ENCODE measurements around the gene RFNG. TPM values are rescaled to one million over a fixed set of nuclear protein-coding genes. Genes with fewer than 3 reads are reported as not detected.

Gene RFNG
- total and polyA plus RNA-seq, 2 of the 13 experiments (the other 11 are each of a cell fraction or from before 2014, with no cell fraction given) = 61.4 to 64.0 TPM

DNA sequence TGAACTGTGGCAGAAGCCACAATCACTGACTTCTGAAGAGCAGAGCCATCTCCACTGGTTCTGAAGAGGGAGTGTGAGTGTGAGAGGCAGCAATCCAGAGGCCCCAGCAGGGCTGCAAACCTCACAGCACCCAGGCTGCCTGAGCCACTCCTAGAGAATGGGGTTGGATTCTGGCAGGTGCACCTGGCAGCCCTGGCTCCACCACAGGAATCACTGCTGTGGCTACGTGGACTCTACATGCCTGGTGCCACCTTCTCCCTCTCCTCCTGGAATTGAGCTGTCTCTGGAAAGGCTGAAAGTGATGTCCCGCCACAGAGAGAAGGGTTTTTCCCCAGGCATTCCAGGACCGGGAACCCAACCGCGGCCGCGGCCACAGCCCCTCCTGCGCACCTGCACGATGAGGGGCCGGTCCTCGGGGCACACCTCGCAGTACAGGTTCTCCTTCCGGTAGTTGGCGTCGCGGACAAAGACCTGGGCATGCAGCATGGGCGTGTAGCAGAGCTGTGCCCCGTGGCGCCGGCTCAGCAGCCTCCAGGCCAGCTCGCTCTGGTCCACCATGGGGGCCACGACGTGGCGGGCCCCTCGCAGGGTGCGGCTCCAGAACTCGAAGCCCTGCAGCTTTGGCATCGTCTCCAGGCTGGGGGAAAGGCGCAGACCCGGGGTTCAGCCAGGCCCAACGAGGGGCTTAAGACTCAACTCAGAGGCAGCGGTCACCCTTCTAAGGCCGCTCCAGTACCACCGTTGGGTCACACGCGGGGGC is 13.0 kb upstream of the RFNG start (continued):
- TF ChIP-seq, protein P1, sequence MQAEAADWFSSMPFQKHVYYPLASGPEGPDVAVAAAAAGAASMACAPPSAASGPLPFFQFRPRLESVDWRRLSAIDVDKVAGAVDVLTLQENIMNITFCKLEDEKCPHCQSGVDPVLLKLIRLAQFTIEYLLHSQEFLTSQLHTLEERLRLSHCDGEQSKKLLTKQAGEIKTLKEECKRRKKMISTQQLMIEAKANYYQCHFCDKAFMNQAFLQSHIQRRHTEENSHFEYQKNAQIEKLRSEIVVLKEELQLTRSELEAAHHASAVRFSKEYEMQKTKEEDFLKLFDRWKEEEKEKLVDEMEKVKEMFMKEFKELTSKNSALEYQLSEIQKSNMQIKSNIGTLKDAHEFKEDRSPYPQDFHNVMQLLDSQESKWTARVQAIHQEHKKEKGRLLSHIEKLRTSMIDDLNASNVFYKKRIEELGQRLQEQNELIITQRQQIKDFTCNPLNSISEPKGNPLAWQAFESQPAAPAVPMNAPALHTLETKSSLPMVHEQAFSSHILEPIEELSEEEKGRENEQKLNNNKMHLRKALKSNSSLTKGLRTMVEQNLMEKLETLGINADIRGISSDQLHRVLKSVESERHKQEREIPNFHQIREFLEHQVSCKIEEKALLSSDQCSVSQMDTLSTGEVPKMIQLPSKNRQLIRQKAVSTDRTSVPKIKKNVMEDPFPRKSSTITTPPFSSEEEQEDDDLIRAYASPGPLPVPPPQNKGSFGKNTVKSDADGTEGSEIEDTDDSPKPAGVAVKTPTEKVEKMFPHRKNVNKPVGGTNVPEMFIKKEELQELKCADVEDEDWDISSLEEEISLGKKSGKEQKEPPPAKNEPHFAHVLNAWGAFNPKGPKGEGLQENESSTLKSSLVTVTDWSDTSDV (CRISPR knock-in tag; IDR thresholded peaks at IDR 0.05) = no peak; the same call in 1 of the 2 replicates
- TF ChIP-seq ZNF614 (CRISPR knock-in tag; IDR thresholded peaks at IDR 0.05; ENCODE audit: borderline replicate concordance) (no peak), MEIS1 (CRISPR knock-in tag; IDR thresholded peaks at IDR 0.05; ENCODE audit: borderline replicate concordance) (no peak), XBP1 (CRISPR knock-in tag; IDR thresholded peaks at IDR 0.05) (no peak)
- TF ChIP-seq, protein P2, sequence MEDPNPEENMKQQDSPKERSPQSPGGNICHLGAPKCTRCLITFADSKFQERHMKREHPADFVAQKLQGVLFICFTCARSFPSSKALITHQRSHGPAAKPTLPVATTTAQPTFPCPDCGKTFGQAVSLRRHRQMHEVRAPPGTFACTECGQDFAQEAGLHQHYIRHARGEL (CRISPR knock-in tag; IDR thresholded peaks at IDR 0.05) = no peak
- TF ChIP-seq, protein P3, sequence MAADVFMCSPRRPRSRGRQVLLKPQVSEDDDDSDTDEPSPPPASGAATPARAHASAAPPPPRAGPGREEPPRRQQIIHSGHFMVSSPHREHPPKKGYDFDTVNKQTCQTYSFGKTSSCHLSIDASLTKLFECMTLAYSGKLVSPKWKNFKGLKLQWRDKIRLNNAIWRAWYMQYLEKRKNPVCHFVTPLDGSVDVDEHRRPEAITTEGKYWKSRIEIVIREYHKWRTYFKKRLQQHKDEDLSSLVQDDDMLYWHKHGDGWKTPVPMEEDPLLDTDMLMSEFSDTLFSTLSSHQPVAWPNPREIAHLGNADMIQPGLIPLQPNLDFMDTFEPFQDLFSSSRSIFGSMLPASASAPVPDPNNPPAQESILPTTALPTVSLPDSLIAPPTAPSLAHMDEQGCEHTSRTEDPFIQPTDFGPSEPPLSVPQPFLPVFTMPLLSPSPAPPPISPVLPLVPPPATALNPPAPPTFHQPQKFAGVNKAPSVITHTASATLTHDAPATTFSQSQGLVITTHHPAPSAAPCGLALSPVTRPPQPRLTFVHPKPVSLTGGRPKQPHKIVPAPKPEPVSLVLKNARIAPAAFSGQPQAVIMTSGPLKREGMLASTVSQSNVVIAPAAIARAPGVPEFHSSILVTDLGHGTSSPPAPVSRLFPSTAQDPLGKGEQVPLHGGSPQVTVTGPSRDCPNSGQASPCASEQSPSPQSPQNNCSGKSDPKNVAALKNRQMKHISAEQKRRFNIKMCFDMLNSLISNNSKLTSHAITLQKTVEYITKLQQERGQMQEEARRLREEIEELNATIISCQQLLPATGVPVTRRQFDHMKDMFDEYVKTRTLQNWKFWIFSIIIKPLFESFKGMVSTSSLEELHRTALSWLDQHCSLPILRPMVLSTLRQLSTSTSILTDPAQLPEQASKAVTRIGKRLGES (CRISPR knock-in tag; IDR thresholded peaks at IDR 0.05; ENCODE audit: borderline replicate concordance) = no peak
- TF ChIP-seq, protein P4, sequence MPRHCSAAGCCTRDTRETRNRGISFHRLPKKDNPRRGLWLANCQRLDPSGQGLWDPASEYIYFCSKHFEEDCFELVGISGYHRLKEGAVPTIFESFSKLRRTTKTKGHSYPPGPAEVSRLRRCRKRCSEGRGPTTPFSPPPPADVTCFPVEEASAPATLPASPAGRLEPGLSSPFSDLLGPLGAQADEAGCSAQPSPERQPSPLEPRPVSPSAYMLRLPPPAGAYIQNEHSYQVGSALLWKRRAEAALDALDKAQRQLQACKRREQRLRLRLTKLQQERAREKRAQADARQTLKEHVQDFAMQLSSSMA (CRISPR knock-in tag; IDR thresholded peaks at IDR 0.05) = peak; percentile 61; the same call in 1 of the 2 replicates
- TF ChIP-seq, protein P5, sequence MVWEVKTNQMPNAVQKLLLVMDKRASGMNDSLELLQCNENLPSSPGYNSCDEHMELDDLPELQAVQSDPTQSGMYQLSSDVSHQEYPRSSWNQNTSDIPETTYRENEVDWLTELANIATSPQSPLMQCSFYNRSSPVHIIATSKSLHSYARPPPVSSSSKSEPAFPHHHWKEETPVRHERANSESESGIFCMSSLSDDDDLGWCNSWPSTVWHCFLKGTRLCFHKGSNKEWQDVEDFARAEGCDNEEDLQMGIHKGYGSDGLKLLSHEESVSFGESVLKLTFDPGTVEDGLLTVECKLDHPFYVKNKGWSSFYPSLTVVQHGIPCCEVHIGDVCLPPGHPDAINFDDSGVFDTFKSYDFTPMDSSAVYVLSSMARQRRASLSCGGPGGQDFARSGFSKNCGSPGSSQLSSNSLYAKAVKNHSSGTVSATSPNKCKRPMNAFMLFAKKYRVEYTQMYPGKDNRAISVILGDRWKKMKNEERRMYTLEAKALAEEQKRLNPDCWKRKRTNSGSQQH (CRISPR knock-in tag; IDR thresholded peaks at IDR 0.05; ENCODE audit: low read depth) = no peak
- TF ChIP-seq, protein P6, sequence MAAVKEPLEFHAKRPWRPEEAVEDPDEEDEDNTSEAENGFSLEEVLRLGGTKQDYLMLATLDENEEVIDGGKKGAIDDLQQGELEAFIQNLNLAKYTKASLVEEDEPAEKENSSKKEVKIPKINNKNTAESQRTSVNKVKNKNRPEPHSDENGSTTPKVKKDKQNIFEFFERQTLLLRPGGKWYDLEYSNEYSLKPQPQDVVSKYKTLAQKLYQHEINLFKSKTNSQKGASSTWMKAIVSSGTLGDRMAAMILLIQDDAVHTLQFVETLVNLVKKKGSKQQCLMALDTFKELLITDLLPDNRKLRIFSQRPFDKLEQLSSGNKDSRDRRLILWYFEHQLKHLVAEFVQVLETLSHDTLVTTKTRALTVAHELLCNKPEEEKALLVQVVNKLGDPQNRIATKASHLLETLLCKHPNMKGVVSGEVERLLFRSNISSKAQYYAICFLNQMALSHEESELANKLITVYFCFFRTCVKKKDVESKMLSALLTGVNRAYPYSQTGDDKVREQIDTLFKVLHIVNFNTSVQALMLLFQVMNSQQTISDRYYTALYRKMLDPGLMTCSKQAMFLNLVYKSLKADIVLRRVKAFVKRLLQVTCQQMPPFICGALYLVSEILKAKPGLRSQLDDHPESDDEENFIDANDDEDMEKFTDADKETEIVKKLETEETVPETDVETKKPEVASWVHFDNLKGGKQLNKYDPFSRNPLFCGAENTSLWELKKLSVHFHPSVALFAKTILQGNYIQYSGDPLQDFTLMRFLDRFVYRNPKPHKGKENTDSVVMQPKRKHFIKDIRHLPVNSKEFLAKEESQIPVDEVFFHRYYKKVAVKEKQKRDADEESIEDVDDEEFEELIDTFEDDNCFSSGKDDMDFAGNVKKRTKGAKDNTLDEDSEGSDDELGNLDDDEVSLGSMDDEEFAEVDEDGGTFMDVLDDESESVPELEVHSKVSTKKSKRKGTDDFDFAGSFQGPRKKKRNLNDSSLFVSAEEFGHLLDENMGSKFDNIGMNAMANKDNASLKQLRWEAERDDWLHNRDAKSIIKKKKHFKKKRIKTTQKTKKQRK (IDR thresholded peaks at IDR 0.05; ENCODE audit: low read length) = no peak
- TF ChIP-seq, protein P7, sequence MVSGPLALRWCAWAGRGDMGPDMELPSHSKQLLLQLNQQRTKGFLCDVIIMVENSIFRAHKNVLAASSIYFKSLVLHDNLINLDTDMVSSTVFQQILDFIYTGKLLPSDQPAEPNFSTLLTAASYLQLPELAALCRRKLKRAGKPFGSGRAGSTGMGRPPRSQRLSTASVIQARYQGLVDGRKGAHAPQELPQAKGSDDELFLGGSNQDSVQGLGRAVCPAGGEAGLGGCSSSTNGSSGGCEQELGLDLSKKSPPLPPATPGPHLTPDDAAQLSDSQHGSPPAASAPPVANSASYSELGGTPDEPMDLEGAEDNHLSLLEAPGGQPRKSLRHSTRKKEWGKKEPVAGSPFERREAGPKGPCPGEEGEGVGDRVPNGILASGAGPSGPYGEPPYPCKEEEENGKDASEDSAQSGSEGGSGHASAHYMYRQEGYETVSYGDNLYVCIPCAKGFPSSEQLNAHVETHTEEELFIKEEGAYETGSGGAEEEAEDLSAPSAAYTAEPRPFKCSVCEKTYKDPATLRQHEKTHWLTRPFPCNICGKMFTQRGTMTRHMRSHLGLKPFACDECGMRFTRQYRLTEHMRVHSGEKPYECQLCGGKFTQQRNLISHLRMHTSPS (CRISPR knock-in tag; IDR thresholded peaks at IDR 0.05; ENCODE audit: low read depth) = no peak; the same call in 1 of the 2 replicates
